ENCODE measurements around the gene PLPP1. TPM values are rescaled to one million over a fixed set of nuclear protein-coding genes. Genes with fewer than 3 reads are reported as not detected.
A peak's percentile ranks its signal among the peaks of the same experiment; 100 is the strongest.
"Not testable (repeated sequence)": the region's sequence is repeated elsewhere in the genome, so short reads cannot be mapped to it uniquely, and the experiment has no call there.

PLPP1 gene
- total RNA-seq, 2 donors from 2014 or later = 10.8 to 12.5 TPM

- ATAC-seq (no peak), DNase-seq (ENCODE audit: low spot score in 2 of 2) (no peak)
- H3K9me3 Mint-ChIP-seq = no peaks in the 10 kb centered on the region
- H3K36me3 Mint-ChIP-seq = no peaks in the 10 kb centered on the region
- H3K27ac Mint-ChIP-seq = no peak overlapping the region
Measured at GRCh38 chr5:55521881-55522280, 12.9 kb downstream of the PLPP1 start.

GRCh38 chr5:55520117-55520839 lies 14.5 kb downstream of the PLPP1 start:
- ATAC-seq = no peak
- Mint-ChIP-seq H3K27ac (no peak overlapping the region), H3K9me3 (peaks cover 0 to 7% of the 10 kb centered on the region in 2 donors), H3K36me3 (no peaks in the 10 kb centered on the region)
- no peak for DNase-seq (ENCODE audit: low spot score in 2 of 2)

DNA sequence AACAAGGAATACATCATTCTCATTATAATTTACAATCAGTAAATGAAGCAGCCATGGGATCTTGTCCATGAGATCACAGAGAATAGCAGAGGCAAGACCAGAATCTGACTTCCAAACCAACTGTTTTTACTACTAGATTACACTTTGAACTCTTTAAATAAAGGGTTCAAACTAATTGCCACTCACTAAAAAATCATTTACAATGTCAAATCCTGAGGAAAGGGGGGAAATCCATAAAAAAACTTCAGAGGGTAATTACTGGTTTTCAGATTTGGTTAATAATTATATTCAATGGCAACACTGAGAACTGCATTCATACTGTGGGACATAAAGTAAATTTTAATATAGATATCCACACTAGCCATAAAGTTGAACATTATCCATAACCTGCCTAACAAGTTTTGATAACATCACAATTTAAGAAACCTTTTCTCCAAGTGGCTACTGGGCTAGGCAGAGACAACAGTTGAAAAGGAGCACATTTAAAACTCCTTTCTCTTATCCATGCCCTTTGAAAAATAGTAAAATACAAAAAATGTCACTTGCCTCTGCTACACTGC lies 15.9 kb downstream of the PLPP1 start:
- Mint-ChIP-seq H3K27ac (no peak overlapping the region), H3K36me3 (no peaks in the 10 kb centered on the region), H3K9me3 (peaks cover 0 to 7% of the 10 kb centered on the region in 2 donors)
- DNase-seq (ENCODE audit: low spot score in 2 of 2) = no peak
- no peak for ATAC-seq

DNA sequence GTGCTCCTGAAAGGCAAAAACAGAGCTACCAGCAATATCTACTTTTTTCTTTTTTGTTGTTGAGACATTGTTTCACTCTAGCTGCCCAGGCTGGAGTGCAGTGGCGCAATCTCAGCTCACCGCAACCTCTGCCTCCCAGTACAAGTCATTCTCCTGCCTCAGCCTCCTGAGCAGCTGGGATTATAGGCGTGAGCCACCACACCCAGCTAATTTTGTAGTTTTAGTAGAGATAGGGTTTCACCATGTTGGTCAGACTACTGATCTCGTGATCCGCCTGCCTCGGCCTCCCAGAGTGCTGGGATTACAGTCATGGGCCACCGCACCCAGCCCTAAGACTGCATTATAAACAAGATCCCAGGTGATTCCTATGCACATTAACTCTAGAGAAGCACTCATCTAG lies 17.0 kb downstream of the PLPP1 start:
- Mint-ChIP-seq H3K27ac (no peak overlapping the region), H3K36me3 (no peaks in the 10 kb centered on the region), H3K9me3 (peaks cover 0 to 7% of the 10 kb centered on the region in 2 donors)
- no peak for DNase-seq (ENCODE audit: low spot score in 2 of 2)
- no peak for ATAC-seq

GRCh38 chr5:55511010-55511409 lies 23.8 kb downstream of the PLPP1 start:
- DNase-seq (ENCODE audit: low spot score in 2 of 2) (no peak), ATAC-seq (no peak)
- Mint-ChIP-seq H3K9me3 (peaks cover 0 to 4% of the 10 kb centered on the region in 2 donors), H3K27ac (peak overlapping the region in 1 of 2 donors; percentile 52), H3K36me3 (no peaks in the 10 kb centered on the region)

- no peaks in the 10 kb centered on the region for H3K9me3 Mint-ChIP-seq
- no peak for ATAC-seq
- DNase-seq (ENCODE audit: low spot score in 2 of 2) = no peak
Measured at GRCh38 chr5:55510523-55510880, 24.3 kb downstream of the PLPP1 start.

GRCh38 chr5:55509796-55510522 lies 24.8 kb downstream of the PLPP1 start:
- H3K9me3 Mint-ChIP-seq = no peaks in the 10 kb centered on the region
- DNase-seq (ENCODE audit: low spot score in 2 of 2) (no peak), ATAC-seq (no peak)
- no peak overlapping the region for H3K27ac Mint-ChIP-seq
- H3K36me3 Mint-ChIP-seq = no peaks in the 10 kb centered on the region

More at GRCh38 chr5:55510523-55510880, 24.3 kb downstream of the PLPP1 start:
- no peaks in the 10 kb centered on the region for H3K36me3 Mint-ChIP-seq
- peak overlapping the region in 1 of 2 donors; percentile 52 for H3K27ac Mint-ChIP-seq

- ATAC-seq = no peak
- no peak for DNase-seq (ENCODE audit: low spot score in 2 of 2)
- H3K9me3 Mint-ChIP-seq = no peaks in the 10 kb centered on the region
- H3K36me3 Mint-ChIP-seq = no peaks in the 10 kb centered on the region
- H3K27ac Mint-ChIP-seq = no peak overlapping the region
Measured at GRCh38 chr5:55509097-55509496, 25.7 kb downstream of the PLPP1 start.

DNA sequence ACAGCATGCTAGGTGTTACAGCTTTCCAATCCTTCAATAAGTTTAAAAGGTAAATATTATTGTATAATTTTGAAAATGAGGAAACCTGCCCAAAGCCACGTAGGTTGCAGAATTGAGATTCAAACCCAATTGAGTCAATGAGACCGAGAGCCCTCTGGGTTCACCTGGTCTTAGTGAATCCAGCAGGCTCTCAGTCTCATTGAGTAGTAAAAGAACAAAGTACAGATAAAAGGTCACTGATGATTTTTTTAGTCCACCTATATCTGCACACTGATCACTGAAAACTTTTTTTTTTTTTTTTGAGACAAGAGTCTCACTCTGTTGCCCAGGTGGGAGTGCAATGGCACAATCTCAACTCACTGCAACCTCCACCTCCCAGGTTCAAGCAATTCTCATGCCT lies 27.2 kb downstream of the PLPP1 start:
- ATAC-seq (no peak), DNase-seq (ENCODE audit: low spot score in 2 of 2) (no peak)
- no peaks in the 10 kb centered on the region for H3K9me3 Mint-ChIP-seq
- no peaks in the 10 kb centered on the region for H3K36me3 Mint-ChIP-seq
- H3K27ac Mint-ChIP-seq = no peak overlapping the region

DNA sequence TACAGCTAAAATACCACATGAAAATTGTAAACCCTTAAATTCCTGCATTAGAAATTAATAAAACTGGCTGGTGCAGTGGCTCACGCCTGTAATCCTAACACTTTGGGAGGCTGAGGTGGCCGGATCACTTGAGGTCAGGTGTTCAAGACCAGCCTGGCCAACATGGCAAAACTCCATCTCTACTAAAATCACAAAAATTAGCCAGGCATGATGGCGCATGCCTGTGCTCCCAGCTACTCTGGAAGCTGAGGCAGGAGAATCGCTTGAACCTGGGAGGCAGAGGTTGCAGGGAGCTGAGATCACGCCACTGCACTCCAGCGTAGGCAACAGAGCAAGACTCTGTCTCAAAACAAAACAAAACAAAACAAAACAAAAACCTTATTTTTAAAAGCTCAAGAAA lies 29.1 kb downstream of the PLPP1 start:
- H3K27ac Mint-ChIP-seq; DNase-seq (ENCODE audit: low spot score in 2 of 2); H3K9me3 Mint-ChIP-seq; H3K36me3 Mint-ChIP-seq; ATAC-seq: not testable (repeated sequence)

- H3K27ac Mint-ChIP-seq; H3K36me3 Mint-ChIP-seq; ATAC-seq; DNase-seq (ENCODE audit: low spot score in 2 of 2); H3K9me3 Mint-ChIP-seq: not testable (repeated sequence)
Measured at GRCh38 chr5:55503917-55504316, 30.8 kb downstream of the PLPP1 start.

DNA sequence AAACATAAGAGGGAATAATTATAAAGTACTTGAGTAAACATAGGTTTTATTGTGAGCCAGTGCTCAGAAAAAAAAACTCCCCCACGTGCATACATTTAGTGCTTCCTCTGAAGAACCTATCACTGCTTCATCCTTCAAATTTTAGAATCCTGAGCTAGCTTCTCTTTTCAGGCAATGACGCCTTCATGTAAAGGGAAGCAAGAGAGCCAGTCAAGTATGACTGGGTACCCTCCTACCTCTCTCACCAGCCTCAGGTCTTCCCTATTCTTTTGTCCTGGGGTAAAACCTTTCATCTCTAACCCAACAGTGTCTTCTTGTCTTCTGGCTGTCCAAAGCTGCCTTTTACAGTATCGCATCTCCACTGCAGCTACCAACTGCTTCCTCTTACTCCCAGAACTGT lies 32.0 kb downstream of the PLPP1 start:
- DNase-seq (ENCODE audit: low spot score in 2 of 2) (no peak), ATAC-seq (no peak)
- Mint-ChIP-seq H3K36me3 (no peaks in the 10 kb centered on the region), H3K9me3 (no peaks in the 10 kb centered on the region), H3K27ac (no peak overlapping the region)

DNA sequence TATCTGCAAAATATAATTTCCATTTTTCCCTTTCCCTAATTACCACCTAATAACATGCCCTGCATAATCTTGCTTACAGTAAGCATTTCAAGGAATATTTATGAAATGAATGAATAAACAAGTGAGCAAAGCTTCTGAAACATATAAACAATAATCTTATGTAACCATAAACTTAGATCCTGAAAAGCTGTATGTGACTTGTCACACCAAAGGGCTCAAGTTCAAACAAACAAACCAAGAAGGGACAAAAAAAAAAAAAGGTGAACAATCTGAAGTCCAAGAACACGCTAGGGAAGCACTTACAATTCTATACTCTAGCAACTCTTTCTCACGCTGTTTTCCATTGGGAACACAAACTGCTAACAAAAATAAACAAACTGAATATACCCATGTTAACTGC lies 36.3 kb downstream of the PLPP1 start:
- no peaks in the 10 kb centered on the region for H3K36me3 Mint-ChIP-seq
- DNase-seq (ENCODE audit: low spot score in 2 of 2) = no peak
- no peak for ATAC-seq
- H3K27ac Mint-ChIP-seq = no peak overlapping the region
- H3K9me3 Mint-ChIP-seq = no peaks in the 10 kb centered on the region

DNA sequence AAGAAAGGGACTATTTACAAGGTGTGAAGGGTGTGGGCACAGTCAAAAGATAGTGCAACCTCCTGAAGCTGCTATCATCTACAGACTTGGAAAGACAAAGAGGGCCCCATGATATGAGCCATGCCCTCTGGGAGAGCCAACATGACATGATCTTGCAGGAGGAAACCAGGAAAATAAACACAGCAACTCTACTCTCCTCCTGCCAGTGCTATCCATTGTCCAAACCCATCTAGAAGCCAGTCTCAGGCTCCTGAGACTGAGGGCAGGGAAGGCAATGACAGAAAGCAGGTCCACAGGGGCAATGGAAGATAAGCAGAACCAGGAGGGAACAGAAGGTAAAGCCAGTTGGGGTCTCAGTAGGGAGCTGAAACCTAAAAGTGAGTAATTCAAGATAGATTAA lies 37.1 kb downstream of the PLPP1 start:
- Mint-ChIP-seq H3K36me3 (no peaks in the 10 kb centered on the region), H3K9me3 (no peaks in the 10 kb centered on the region), H3K27ac (no peak overlapping the region)
- DNase-seq (ENCODE audit: low spot score in 2 of 2) (no peak), ATAC-seq (no peak)

GRCh38 chr5:55495216-55495615 lies 39.5 kb downstream of the PLPP1 start:
- Mint-ChIP-seq H3K27ac (no peak overlapping the region), H3K9me3 (no peaks in the 10 kb centered on the region), H3K36me3 (peaks cover 0 to 5% of the 10 kb centered on the region in 2 donors)
- no peak for DNase-seq (ENCODE audit: low spot score in 2 of 2)
- ATAC-seq = no peak

GRCh38 chr5:55492449-55492848 lies 42.3 kb downstream of the PLPP1 start:
- Mint-ChIP-seq H3K27ac (no peak overlapping the region), H3K36me3 (peaks cover 0 to 5% of the 10 kb centered on the region in 2 donors), H3K9me3 (no peaks in the 10 kb centered on the region)
- DNase-seq (ENCODE audit: low spot score in 2 of 2) (no peak), ATAC-seq (no peak)

GRCh38 chr5:55485073-55485472 lies 49.7 kb downstream of the PLPP1 start:
- H3K36me3 Mint-ChIP-seq = no peaks in the 10 kb centered on the region
- no peak overlapping the region for H3K27ac Mint-ChIP-seq
- ATAC-seq (no peak), DNase-seq (ENCODE audit: low spot score in 2 of 2) (no peak)
- H3K9me3 Mint-ChIP-seq = no peaks in the 10 kb centered on the region

DNA sequence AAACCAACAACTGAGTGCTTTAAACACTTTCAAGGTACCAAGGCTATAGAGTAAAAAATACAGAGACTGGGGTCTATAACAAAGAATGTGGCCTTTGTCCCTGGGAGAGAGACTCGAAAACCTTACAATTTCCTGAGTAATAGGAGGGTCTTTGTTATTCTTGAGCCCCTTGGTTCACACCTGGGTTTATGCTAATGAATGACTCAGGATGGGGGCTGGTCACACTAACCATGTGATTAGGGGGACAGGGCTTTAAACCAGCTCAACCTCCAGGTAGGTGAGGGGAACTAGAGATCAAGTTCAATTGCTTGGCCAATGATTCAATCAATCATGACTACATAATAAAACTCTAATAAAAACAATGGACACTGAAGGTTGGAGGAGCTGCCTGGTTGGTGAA lies 50.2 kb downstream of the PLPP1 start:
- ATAC-seq (no peak), DNase-seq (ENCODE audit: low spot score in 2 of 2) (no peak)
- no peaks in the 10 kb centered on the region for H3K36me3 Mint-ChIP-seq
- H3K9me3 Mint-ChIP-seq = no peaks in the 10 kb centered on the region
- H3K27ac Mint-ChIP-seq = no peak overlapping the region
